Heart left ventricle (tissue), 13 donors: Measurements from ENCODE around the gene KRT81.

Source experiments
- CTCF ChIP-seq, 12 donors: fragments of 200-600 bp; sonication (generic) in 4 of 12; IDR thresholded peaks; one replicate each; pipeline versions ENCODE4 v1.5.0 to v1.8.0; 2018 to 2022; ENCODE audit warnings: antibody characterized with exemption in 12 of 12, mild to moderate bottlenecking in 5 of 12
- POLR2A ChIP-seq, 2 donors: fragments of 450-650 bp; IDR thresholded peaks; one replicate each; pipeline ENCODE4 v1.6.1; 2017; ENCODE audit warnings: antibody characterized with exemption in 2 of 2, mild to moderate bottlenecking in 2 of 2, moderate library complexity in 2 of 2
- donor health status: ischemic (EF 13 %, LVEDD 7.1; RV severe dilation, severe dysfunction).
- donor health status: DM: no; HTN: yes; CAD: no.
- donor health status: DM: no; HTN: no; CAD: no.
- donor health status: ischemic (EF 25% LVEDD 6.9; RV normal size, moderate dysfunction).
- donor health status: ischemic (EF 25% LVEDD 5.7; RV mildly dilated, moderate dysfunction).
- donor health status: ischemic (EF 35%, LVEDD 5.7; RV mildly dilated, moderate dysfunction).
- donor health status: nonischemic (EF 11% LVEDD 7.7; RV severe dilation, severe dysfunction).
- donor health status: DM: yes; HTN: yes; CAD: no.
- donor health status: PGD.
- donor health status: ischemic (EF 29% LVEDD 5.4; RV normal size, mild dysfunction).
- donor health status: nonischemic (EF 23%, LVEDD 6.1; RV moderate dilation, normal function).

GRCh38 chr12:52254180-52254964 lies 37.0 kb downstream of the KRT81 start:
- TF ChIP-seq CTCF (IDR thresholded peaks at IDR 0.05) (no peak), POLR2A (IDR thresholded peaks at IDR 0.05) (no peak)
